NCI-H187 (cell line): Measurements from ENCODE around the gene KRT4.

Experiments used
- DNase-seq, 2 experiments: peaks; one replicate each; lab custom pipeline; 2025; lab: John Stamatoyannopoulos, UW

KRT4 gene

DNA sequence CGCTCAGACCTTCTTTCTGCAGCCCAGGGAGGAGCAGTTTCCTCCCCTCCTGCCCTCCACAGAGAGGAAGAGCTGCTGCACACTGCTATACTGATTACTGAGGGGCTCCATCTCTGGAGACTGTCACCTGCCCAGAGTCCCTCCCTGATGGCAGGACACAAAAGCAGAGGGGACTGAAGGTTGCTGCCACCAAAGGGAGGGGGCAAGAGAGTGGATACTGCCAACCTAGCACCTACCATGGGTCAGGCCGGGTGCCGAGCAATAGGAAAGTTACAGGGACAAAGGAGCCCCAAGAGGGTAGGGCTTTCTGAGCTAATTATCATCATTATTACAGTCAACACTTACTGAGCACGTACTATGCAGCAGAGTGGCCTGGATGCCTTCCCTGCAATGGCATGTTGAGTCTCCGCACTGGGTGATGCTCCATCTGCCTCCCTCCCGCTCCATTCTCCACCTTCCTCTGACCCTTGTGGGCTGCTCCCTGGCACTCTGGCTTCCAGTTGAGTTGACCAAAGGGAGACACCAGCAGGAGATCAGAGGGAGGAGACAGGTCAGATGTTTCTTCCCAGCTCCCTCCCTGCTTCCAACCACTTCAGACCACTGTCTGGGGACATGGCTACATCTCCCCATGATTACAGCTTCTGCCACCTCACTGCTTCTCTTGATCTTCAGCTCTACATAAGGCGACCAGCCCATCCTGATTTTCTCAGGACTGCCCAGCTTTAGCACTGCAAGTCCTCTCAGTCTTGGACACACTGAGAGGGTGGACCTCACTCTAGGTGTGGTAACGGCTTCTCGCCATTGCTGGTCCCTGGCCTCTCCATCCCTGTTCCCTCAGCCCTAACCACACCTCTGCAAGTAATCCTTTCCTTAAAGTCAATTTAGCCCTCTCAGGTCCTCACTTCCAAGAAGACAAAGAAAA is 22.8 kb upstream of the KRT4 start:
- no peak for DNase-seq

DNA sequence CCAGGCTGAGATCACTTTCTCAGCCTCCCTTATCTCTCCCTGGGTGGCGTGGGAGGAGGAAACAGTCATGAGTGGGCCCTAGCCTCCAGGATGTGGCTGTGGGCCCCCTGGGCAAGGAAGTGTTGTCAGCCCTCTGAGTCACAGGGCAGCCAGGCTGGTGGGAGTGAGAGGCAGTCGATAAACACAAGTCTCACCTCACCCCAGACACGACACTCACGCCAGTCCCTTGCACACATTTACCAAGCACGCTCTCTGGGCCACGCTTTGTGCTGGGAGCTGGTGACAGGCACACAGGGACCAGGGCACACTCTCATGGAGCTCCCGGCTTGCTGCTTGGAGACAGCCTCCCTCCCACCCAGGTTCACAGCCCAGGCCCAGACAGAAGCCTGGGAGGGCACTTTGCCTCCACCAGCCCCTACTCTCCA is 22.1 kb upstream of the KRT4 start:
- no peak for DNase-seq

DNA sequence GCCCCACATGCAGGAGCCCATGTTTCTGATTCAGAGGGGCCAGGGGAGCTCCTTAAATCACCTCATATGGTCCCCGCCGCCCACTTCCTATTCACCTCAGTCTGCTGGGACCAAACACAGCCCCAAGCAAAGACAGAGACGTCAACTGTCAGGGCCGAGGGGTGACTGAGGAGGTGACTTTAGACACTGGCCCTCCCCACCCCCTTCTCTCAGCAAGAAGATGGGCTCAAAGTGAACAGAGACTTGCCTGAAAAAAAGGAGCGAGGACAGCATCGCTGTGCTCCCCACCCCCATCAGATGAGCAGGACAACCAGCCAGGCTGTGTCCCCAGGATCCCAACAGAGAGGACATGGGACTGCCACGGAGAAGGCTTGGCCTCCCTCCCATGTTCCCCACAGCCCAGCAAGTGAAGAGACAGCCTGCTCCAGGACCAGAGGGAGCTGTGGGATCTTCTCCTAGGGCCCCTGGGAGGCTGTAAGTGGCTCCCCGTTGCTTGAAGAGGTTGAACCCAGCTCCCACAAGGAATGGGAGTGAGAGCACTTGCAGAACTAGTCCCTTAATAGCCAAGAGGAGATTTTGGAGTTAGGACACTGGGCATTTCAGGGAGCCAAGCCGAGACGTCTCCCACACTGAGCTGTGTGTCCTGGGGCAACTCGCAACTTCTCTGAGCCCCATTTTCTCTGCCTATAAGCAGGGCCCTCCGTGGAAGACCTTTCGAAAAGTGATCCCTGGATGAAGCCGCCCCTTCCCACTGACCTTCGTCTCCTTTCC is 21.5 kb upstream of the KRT4 start:
- no peak for DNase-seq

- DNase-seq: no peak
Observed at GRCh38 chr12:52834727-52835001, 20.7 kb upstream of the KRT4 start.

- DNase-seq: no peak
Observed at GRCh38 chr12:52833922-52834726, 20.2 kb upstream of the KRT4 start, which contains the start of gene KRT79. Gene KRT79, minus strand, starts transcription at chr12:52834311. Its CDS starts 51 bp downstream, at chr12:52834260.

DNA sequence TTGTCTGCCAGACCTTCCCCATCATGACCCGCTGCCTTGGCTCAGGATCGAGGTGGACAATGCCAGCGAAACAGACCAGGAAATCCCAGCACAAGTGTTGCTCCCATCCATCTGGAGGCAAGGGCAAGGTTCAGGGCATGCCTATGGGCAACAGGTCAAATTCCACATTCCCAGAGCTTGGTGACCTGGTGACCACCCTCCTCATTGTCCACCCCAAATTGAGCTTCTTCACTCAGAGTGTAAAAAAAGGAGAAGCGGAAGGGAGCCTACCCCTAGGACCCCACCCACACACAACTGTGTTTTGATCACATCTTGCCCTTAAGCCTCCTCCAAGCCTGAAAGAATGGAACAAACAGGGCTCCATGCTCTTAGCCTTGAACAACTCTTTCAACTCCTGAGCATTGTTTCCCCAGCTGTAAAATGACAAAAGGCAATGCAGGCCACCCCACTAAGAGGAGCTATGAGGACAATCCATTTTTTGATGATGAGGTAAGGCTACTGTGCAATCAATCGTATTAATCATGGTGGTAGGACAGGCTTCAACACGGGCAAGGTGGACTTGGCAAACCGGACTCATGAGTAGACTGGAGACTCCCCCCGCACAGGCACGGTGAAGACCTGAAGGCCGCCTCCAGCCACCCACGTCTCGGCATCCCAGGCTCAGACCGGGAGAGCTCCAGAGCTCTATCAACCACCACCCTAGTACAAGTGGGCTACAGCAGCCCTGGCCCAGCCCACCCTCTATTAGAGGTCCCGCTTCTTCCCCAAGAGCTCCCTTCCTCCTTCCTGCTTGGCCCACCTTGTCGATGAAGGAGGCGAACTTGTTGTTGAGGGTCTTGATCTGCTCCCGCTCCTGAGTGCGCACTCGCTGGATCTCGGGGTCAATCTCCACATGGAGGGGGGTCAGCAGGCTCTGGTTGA is 19.3 kb upstream of the KRT4 start:
- DNase-seq: no peak

GRCh38 chr12:52832451-52832850 is 18.5 kb upstream of the KRT4 start:
- DNase-seq: no peak

GRCh38 chr12:52831251-52831650 is 17.3 kb upstream of the KRT4 start:
- no peak for DNase-seq

GRCh38 chr12:52829986-52830770 is 16.3 kb upstream of the KRT4 start:
- DNase-seq: no peak

- no peak for DNase-seq
Observed at GRCh38 chr12:52828591-52829021, 14.7 kb upstream of the KRT4 start.

- no peak for DNase-seq
Observed at GRCh38 chr12:52828156-52828555, 14.2 kb upstream of the KRT4 start.

- no peak for DNase-seq
Observed at GRCh38 chr12:52827499-52828090, 13.7 kb upstream of the KRT4 start.

DNA sequence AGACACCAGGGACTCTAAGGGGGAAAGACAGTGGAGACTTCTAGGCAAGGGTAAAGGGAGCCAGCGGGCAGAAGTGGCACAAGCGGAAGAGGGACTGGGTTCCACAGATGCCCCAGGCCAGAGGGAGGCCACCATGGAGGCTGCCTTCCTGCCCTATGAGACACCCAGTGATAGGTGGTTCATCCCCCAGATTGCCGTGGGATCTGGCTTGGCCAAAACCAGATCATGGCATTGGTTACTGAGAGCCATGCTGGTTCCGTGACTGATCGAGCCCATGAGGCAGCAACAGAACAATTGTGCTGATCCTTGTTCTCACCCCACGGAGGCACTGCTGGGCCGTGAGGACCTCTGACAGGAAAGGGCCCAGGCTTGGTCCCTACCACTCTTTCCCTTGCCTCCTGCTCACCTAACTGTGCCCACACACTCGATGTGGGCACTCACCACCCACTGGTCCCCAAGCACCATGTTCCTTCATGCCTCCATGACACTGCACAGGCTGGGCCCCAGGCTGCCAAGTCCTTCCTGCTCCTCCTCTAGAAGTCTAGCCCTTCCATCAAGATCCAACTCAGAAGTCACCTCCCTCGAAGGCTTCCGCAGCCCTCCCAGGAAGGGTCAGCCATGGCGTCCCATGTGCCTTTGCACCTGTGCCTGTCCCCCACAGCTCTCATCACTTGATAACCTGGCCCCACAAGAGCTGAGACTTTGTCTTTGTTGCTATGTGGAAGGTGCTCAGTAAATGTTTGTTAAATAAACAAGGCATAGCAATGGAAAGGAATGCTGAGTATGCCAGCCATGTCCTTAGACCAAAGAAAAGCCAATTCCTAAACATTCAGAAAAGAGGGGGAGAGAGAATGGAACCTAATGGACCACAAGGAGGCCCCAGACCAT is 12.9 kb upstream of the KRT4 start:
- DNase-seq: no peak

- no peak for DNase-seq
Observed at GRCh38 chr12:52825961-52826360, 12.0 kb upstream of the KRT4 start.

DNA sequence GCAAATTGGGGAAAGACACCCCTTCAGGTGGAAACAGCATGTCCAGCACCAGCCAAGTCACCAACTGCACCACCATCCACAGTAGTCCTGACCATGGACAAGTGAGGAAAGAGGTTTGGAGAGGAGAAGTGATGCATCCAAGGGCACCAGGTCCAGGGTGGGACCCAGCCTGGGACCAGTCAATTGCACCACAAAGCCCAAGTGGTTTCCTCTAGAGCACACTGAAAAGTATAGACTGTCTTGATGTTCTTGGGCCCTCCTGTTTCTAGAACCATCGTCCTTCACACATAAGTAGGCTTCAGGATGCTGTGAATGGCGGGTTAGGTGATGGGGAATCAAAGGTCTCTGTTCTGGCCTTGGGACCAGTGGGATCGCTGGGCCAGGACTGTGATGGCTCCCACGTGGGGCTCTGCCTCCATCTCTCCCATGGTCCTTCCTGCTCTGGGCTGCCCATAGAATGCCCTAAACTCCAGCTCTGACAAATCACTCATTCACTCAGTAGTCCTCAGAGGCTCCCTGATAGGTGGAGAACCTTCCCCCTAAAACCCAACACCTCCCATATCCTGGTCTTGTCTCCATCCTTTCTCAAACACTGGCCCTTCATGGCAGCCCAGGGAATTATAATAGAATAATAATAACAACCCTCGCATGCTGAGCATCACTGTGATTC is 11.0 kb upstream of the KRT4 start:
- no peak for DNase-seq

- no peak for DNase-seq
Observed at GRCh38 chr12:52823761-52824450, 10.0 kb upstream of the KRT4 start.

GRCh38 chr12:52822771-52823510 is 9.0 kb upstream of the KRT4 start:
- no peak for DNase-seq
